MM.1S (cell line): ENCODE data around the gene CACFD1.

Source experiments
- EZH2 ChIP-seq: fragments of 300-600 bp; sonication (generic); optimal IDR thresholded peaks from 2 replicates; pipeline ENCODE3; 2017; ENCODE audit warnings: low read depth, mild to moderate bottlenecking, antibody characterized with exemption, low read length, mixed read lengths
- EZH2phosphoT487 ChIP-seq: fragments of 300-600 bp; sonication (generic); IDR thresholded peaks from 2 replicates; pipeline ENCODE4 v1.6.1; 2018; ENCODE audit warnings: antibody characterized with exemption, low read length
- TF ChIP-seq, protein P1 (sequence below): fragments of 300-600 bp; sonication (generic); IDR thresholded peaks from 2 replicates; pipeline ENCODE4 v1.5.1; 2016; ENCODE audit warnings: antibody characterized with exemption, low read length, mixed read lengths

DNA sequence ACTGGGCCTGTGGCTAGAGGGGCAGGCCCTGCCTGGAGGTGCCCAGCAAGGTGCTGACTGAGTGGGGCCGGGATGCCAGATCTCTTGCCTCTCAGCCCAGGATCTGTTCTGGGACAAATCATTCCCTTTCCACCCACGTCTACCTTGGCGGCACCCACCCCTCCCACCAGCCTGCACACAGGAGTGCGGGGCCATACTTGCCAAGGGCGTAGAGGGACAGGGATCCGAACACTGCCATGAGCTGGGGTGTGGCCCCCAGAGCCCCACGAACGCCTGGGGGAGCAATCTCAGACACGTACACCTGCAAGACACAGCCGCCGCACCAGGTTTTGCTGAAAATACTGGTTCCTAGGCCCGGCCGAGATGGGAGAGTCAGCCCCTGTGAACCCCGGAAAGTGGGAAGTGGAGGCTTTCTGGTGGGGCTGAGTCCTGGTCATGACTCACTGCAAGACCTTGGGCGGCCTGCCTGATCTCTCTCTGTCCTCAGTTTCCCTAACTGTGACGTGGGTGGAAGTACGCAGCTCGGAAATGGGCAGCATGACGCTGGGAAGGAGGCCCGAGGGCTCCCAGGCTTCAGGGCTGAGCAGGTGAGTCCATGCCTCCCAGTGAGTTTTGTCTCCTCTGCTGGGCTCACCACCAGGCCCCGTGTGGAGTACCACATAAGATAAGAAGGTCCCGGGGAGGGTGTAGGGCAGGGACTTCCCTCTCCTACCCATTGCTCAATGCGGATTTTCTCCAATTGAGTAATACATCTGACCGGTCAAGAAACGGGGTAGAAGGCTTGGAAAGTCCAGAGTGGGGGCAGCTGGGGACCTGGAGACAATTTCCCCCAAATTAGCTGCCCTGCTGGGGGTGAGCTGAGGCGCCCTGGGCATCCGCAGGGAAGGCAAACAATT is 16.5 kb downstream of the CACFD1 start:
- TF ChIP-seq, protein P1, sequence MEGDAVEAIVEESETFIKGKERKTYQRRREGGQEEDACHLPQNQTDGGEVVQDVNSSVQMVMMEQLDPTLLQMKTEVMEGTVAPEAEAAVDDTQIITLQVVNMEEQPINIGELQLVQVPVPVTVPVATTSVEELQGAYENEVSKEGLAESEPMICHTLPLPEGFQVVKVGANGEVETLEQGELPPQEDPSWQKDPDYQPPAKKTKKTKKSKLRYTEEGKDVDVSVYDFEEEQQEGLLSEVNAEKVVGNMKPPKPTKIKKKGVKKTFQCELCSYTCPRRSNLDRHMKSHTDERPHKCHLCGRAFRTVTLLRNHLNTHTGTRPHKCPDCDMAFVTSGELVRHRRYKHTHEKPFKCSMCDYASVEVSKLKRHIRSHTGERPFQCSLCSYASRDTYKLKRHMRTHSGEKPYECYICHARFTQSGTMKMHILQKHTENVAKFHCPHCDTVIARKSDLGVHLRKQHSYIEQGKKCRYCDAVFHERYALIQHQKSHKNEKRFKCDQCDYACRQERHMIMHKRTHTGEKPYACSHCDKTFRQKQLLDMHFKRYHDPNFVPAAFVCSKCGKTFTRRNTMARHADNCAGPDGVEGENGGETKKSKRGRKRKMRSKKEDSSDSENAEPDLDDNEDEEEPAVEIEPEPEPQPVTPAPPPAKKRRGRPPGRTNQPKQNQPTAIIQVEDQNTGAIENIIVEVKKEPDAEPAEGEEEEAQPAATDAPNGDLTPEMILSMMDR, result no peak
- TF ChIP-seq EZH2 (no peak), EZH2phosphoT487 (no peak)
